Osteocyte (in vitro differentiated cells): Measurements from ENCODE around the gene CDH22. TPM values are rescaled to one million over a fixed set of nuclear protein-coding genes. Genes with fewer than 3 reads are reported as not detected.

Experiments
- DNase-seq: peaks from one replicate; pipeline ENCODE4 v3.0.0; 2021; ENCODE audit warnings: mixed read lengths; ENCODE audit not compliant: unreplicated experiment; ENCODE audit errors: extremely low spot score
- H3K27ac Mint-ChIP-seq: one replicate; pipeline ENCODE4 v1.8.0; 2021; ENCODE audit warnings: mild to moderate bottlenecking, mixed read lengths; ENCODE audit not compliant: unreplicated experiment
- H3K27me3 Mint-ChIP-seq: one replicate; pipeline ENCODE4 v1.8.0; 2021; ENCODE audit warnings: mixed read lengths; ENCODE audit not compliant: unreplicated experiment
- H3K36me3 Mint-ChIP-seq: one replicate; pipeline ENCODE4 v1.8.0; 2021; ENCODE audit warnings: mixed read lengths; ENCODE audit not compliant: unreplicated experiment
- H3K4me1 Mint-ChIP-seq: one replicate; pipeline ENCODE4 v1.8.0; 2021; ENCODE audit warnings: mixed read lengths; ENCODE audit not compliant: unreplicated experiment
- H3K4me3 Mint-ChIP-seq: one replicate; pipeline ENCODE4 v1.8.0; 2021; ENCODE audit warnings: mild to moderate bottlenecking, moderate library complexity, mixed read lengths; ENCODE audit not compliant: unreplicated experiment
- H3K9me3 Mint-ChIP-seq: one replicate; pipeline ENCODE4 v1.8.0; 2021; ENCODE audit warnings: mixed read lengths; ENCODE audit not compliant: unreplicated experiment
- total RNA-seq: library from RNA; stranded (reverse); gene quantifications from 2 replicates; pipeline ENCODE4 v1.2.1, GENCODE V29; 2021
- TF ChIP-seq, protein P1 (sequence below): fragments of 200-600 bp; sonication (generic); IDR thresholded peaks from 2 replicates; pipeline ENCODE4 v1.5.0; 2021; ENCODE audit warnings: antibody characterized with exemption, mild to moderate bottlenecking, moderate library complexity

Gene CDH22
- total RNA-seq, 1 donor from 2014 or later, result not detected

DNA sequence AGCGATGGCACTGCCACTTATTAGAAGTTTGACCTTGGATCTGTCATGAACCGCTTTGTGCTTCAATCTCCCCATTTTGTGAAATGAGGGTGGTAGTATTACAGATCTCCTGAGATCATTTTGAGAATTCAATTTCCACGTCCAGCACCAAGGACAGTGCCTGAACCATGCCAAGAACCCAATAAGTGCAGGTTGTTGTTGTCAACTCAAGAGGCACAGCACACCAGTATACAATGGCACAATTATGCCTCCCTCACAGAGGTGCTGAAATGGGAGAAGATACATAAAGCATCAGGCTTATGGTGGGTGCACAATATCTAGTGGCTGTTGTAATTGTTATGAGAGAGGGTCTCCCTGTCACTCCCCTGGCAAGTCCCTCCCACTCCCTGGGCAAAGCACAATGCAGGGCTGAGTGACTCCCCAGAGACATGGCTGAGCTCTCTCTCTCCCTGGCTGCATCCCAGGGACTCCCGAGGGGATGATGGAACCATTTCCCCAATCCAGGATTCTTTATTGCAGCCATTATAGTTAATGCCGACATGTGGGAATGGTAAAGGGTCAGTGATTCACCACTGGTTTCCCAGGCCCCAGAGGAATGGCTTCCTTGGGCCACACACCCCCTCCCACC lies 78.7 kb downstream of the CDH22 start:
- no peak for DNase-seq
- no peaks in the 10 kb centered on the region for H3K9me3 Mint-ChIP-seq
- TF ChIP-seq, protein P1, sequence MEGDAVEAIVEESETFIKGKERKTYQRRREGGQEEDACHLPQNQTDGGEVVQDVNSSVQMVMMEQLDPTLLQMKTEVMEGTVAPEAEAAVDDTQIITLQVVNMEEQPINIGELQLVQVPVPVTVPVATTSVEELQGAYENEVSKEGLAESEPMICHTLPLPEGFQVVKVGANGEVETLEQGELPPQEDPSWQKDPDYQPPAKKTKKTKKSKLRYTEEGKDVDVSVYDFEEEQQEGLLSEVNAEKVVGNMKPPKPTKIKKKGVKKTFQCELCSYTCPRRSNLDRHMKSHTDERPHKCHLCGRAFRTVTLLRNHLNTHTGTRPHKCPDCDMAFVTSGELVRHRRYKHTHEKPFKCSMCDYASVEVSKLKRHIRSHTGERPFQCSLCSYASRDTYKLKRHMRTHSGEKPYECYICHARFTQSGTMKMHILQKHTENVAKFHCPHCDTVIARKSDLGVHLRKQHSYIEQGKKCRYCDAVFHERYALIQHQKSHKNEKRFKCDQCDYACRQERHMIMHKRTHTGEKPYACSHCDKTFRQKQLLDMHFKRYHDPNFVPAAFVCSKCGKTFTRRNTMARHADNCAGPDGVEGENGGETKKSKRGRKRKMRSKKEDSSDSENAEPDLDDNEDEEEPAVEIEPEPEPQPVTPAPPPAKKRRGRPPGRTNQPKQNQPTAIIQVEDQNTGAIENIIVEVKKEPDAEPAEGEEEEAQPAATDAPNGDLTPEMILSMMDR, result no peak
- no peak overlapping the region for H3K4me3 Mint-ChIP-seq
- H3K36me3 Mint-ChIP-seq, result no peaks in the 10 kb centered on the region
- H3K27ac Mint-ChIP-seq, result no peak overlapping the region
- peaks cover 3% of the 10 kb centered on the region for H3K27me3 Mint-ChIP-seq
- no peaks in the 10 kb centered on the region for H3K4me1 Mint-ChIP-seq

DNA sequence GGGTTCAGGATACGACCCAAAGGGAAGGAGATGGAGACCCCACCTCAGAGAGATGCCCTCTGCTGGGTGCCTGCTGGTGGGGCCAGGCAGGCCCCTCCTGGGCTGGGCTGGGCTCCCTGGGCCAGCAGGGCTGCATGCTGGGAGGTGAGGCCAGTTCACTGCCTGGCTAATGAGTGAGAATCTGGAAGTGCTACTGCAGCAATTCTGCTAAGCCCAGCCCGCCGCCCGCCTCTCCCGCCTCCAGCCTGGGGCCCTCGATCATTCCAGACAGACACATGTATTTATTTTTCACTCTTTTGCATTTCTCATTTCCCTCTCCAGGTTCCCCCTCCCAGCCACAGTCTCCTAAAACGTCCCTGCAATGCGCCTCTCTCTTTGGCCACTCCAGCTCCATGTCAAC lies 79.6 kb downstream of the CDH22 start:
- Mint-ChIP-seq H3K9me3 (no peaks in the 10 kb centered on the region), H3K36me3 (no peaks in the 10 kb centered on the region), H3K27me3 (peaks cover 8% of the 10 kb centered on the region), H3K27ac (no peak overlapping the region), H3K4me1 (no peaks in the 10 kb centered on the region), H3K4me3 (no peak overlapping the region)
- TF ChIP-seq, protein P1, result no peak
- DNase-seq, result no peak

DNA sequence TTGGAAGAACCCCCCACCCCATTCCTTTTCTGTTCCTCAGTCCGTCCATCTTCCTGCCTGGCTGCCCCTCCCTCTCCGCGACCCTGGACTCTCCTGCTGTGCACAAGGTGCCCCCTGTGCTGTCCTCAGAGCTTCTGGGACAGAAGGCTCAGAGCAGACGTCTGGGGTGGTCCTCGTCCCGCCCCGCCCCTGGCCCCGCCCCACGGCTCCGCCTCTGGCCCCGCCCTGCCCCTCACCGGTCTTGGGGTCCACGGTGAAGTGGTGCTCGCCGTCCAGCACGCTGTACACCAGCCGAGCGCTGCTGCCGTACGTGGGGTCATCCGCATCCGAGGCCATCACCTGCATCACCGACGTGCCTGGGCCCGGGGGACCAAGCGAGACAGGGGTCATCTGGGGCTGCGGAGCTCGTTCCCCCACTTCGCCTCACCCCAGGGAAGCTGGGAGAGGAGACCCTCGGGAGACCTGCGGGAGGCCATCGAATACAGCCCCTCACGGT lies 81.0 kb downstream of the CDH22 start:
- no peaks in the 10 kb centered on the region for H3K36me3 Mint-ChIP-seq
- DNase-seq, result no peak
- no peak overlapping the region for H3K27ac Mint-ChIP-seq
- no peak overlapping the region for H3K4me3 Mint-ChIP-seq
- no peaks in the 10 kb centered on the region for H3K4me1 Mint-ChIP-seq
- peaks cover 11% of the 10 kb centered on the region for H3K27me3 Mint-ChIP-seq
- TF ChIP-seq, protein P1, result no peak
- H3K9me3 Mint-ChIP-seq, result no peaks in the 10 kb centered on the region

DNA sequence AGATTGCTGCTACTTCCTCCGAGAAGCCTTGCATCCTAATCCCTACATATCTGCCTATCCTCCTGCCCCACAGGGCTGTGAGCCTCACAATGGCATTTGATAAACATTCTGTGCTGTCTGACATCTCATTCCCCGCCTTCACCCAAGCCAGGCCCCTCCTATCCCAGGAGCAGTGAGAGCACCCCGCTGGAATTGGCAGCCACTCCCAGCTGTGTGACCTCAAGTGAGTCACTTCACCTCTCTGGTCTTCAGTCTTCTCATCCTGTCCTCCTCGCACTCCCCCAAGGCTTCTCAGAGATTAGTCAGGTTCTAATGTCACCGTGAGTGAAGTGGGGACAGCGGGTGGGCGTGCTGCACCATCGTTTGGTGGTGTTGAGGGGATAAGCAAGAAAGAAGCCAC lies 81.7 kb downstream of the CDH22 start:
- TF ChIP-seq, protein P1, result no peak
- no peaks in the 10 kb centered on the region for H3K36me3 Mint-ChIP-seq
- no peak overlapping the region for H3K4me3 Mint-ChIP-seq
- H3K4me1 Mint-ChIP-seq, result no peaks in the 10 kb centered on the region
- no peaks in the 10 kb centered on the region for H3K9me3 Mint-ChIP-seq
- no peak for DNase-seq
- no peak overlapping the region for H3K27ac Mint-ChIP-seq
- peaks cover 11% of the 10 kb centered on the region for H3K27me3 Mint-ChIP-seq

DNA sequence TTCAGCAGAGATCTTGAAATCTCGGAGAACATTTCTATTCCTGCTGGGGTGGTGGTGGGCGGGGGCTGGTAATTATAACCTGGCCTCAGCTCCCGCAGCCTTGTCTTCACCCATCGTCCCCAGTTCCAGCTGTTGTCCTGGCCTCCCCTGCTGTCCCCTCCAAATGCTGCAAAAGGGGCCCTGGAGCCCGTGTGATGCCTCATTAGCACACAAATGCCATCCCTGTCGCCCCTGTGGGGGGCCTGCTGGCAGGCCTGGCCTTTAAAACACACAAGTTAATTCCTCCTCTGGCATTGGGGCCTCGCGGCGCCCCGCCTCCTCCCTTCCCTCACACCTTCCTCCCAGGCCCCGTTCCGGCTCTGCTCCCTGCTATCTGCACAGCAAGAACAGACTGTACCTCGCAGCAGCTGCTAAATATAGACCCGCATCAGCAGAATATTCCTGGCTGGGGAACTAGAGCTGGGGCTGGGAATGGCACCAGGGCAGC lies 85.7 kb downstream of the CDH22 start:
- Mint-ChIP-seq H3K4me1 (no peaks in the 10 kb centered on the region), H3K9me3 (no peaks in the 10 kb centered on the region), H3K36me3 (no peaks in the 10 kb centered on the region), H3K27ac (no peak overlapping the region), H3K4me3 (no peak overlapping the region), H3K27me3 (peaks cover 18% of the 10 kb centered on the region)
- DNase-seq, result no peak
- TF ChIP-seq, protein P1, result no peak
